ENCODE measurements around the gene IGHMBP2. TPM values are rescaled to one million over a fixed set of nuclear protein-coding genes. Genes with fewer than 3 reads are reported as not detected.

The IGHMBP2 gene
- total and polyA plus RNA-seq, 7 donors, result 12.1 to 19.0 (median 13.6) TPM

DNA sequence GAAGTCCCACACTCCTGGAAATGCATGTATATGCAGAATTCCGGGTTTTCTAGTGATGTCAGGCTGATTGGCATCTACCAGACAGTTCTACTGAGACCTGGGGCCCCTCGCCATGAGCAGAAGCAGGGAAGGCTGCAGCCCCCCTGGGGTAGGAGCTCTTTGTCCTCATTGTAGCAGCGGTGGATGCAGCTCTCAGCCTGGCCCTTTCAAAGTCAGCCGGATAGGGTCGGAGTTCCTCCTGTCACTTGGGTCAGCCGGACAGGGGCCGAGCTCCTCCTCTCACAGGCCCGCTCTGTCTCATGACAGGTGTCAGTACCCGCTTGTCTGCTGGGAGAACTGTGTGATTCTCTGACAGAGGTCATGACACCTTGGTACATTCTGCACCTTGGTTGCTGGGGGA lies 47.1 kb downstream of the IGHMBP2 start:
- Histone ChIP-seq H3K4me1 (no peaks in the 10 kb centered on the region), H3K27me3 (ENCODE audit: insufficient read depth in 3 of 3, low read length in 2 of 3) (no peaks in the 10 kb centered on the region), H3K9me3 (no peaks in the 10 kb centered on the region), H3K4me3 (no peak overlapping the region), H3K27ac (no peak overlapping the region), H3K36me3 (ENCODE audit: insufficient read depth in 1 of 2, low read depth in 1 of 2) (no peaks in the 10 kb centered on the region)
- ATAC-seq (no peak), DNase-seq (peak in 1 of 2 donors; percentile 27)
- intact Hi-C loops (cut with DNase I), result no loop called here
- no peak for TF ChIP-seq CTCF (IDR thresholded peaks at IDR 0.05)
- 77 to 87% (median 80%) methylated on average over 9 of the region's 9 CpGs for whole genome bisulfite sequencing, 3 donors

GRCh38 chr11:68954836-68955606 lies 51.3 kb downstream of the IGHMBP2 start:
- no peaks in the 10 kb centered on the region for H3K4me1 ChIP-seq
- no peaks in the 10 kb centered on the region for H3K36me3 ChIP-seq (ENCODE audit: insufficient read depth in 1 of 2, low read depth in 1 of 2)
- no peak overlapping the region for H3K27ac ChIP-seq
- WGBS, 3 donors, result 22 to 29% (median 27%) methylated on average over 30 of the region's 30 CpGs
- no peak for TF ChIP-seq CTCF (IDR thresholded peaks at IDR 0.05)
- intact Hi-C loops (cut with DNase I), result no loop called here
- H3K27me3 ChIP-seq (ENCODE audit: insufficient read depth in 3 of 3, low read length in 2 of 3), result peaks cover 0 to 3% (median 0%) of the 10 kb centered on the region in 3 donors
- ATAC-seq (peak in 3 of 4 donors; percentile 45 to 63 (median 50)), DNase-seq (peak; percentile 47 to 64)
- no peak overlapping the region for H3K4me3 ChIP-seq
- peaks cover 4% of the 10 kb centered on the region for H3K9me3 ChIP-seq

GRCh38 chr11:68955607-68955958 lies 51.9 kb downstream of the IGHMBP2 start:
- Histone ChIP-seq H3K27ac (no peak overlapping the region), H3K36me3 (ENCODE audit: insufficient read depth in 1 of 2, low read depth in 1 of 2) (no peaks in the 10 kb centered on the region), H3K9me3 (peaks cover 4% of the 10 kb centered on the region), H3K4me1 (no peaks in the 10 kb centered on the region), H3K27me3 (ENCODE audit: insufficient read depth in 3 of 3, low read length in 2 of 3) (peaks cover 0 to 3% (median 0%) of the 10 kb centered on the region in 3 donors), H3K4me3 (no peak overlapping the region)
- ATAC-seq (no peak), DNase-seq (no peak)
- WGBS, 3 donors, result 20 to 26% (median 23%) methylated on average over 5 of the region's 5 CpGs
- TF ChIP-seq CTCF (IDR thresholded peaks at IDR 0.05), result no peak
- intact Hi-C loops (cut with DNase I), result no loop called here

- Histone ChIP-seq H3K4me3 (no peak overlapping the region), H3K36me3 (ENCODE audit: insufficient read depth in 1 of 2, low read depth in 1 of 2) (no peaks in the 10 kb centered on the region), H3K9me3 (peaks cover 4% of the 10 kb centered on the region), H3K27me3 (ENCODE audit: insufficient read depth in 3 of 3, low read length in 2 of 3) (peaks cover 0 to 4% (median 0%) of the 10 kb centered on the region in 3 donors), H3K27ac (no peak overlapping the region), H3K4me1 (no peaks in the 10 kb centered on the region)
- peak in 1 of 2 donors; percentile 52 for DNase-seq
- intact Hi-C loops (cut with DNase I), result loop anchor here in 1 of 2 donors (2.0 kb wide), 1 partner anchor 21 kb away; no protein-coding TSS in a partner anchor
- 7 to 16% (median 14%) methylated on average over 10 to 12 of the region's 12 CpGs for WGBS, 3 donors
- no peak for ATAC-seq
- no peak for TF ChIP-seq CTCF (IDR thresholded peaks at IDR 0.05)
Observed at GRCh38 chr11:68956142-68956541, 52.5 kb downstream of the IGHMBP2 start.
